Ascending aorta (tissue), 2 donors: Measurements from ENCODE around the gene CFAP20. TPM values are rescaled to one million over a fixed set of nuclear protein-coding genes. Genes with fewer than 3 reads are reported as not detected.

Experiments used
- DNase-seq, 2 donors: peaks; one replicate each; pipeline ENCODE4 v3.0.0-alpha.2; 2019; ENCODE audit warnings: low spot score in 2 of 2
- H3K27ac ChIP-seq, 2 donors: fragments of 200-600 bp; sonication (generic); one replicate each; pipeline ENCODE4 v1.5.1; 2016 to 2017; ENCODE audit warnings: mild to moderate bottlenecking in 1 of 2
- H3K27me3 ChIP-seq: fragments of 200-600 bp; sonication (generic); one replicate; pipeline ENCODE4 v1.5.1; 2017
- H3K36me3 ChIP-seq, 2 donors: fragments of 200-600 bp; sonication (generic); one replicate each; pipeline ENCODE4 v1.5.1; 2016
- H3K4me1 ChIP-seq, 2 donors: fragments of 200-600 bp; sonication (generic); one replicate each; pipeline ENCODE4 v1.5.1; 2016 to 2017; ENCODE audit warnings: mild to moderate bottlenecking in 1 of 2
- H3K4me3 ChIP-seq, 2 donors: fragments of 200-600 bp; sonication (generic); one replicate each; pipeline ENCODE4 v1.5.1; 2016 to 2017; ENCODE audit warnings: mild to moderate bottlenecking in 1 of 2
- H3K9me3 ChIP-seq, 2 donors: fragments of 200-600 bp; sonication (generic); one replicate each; pipeline ENCODE4 v1.5.1; 2016
- CTCF ChIP-seq, 3 experiments: fragments of 200-600 bp in 2 of 3; fragments of 450-650 bp in 1 of 3; sonication (generic) in 2 of 3; IDR thresholded peaks; one replicate each; pipeline ENCODE4 v1.5.1; 2016 to 2019; ENCODE audit warnings: antibody characterized with exemption in 3 of 3, mild to moderate bottlenecking in 1 of 3, moderate library complexity in 1 of 3
- intact Hi-C: fragments of 100-400 bp; cut with DNase I; formaldehyde crosslinking; loops from one replicate; pipeline ENCODE4 v1.15.1; 2023
- total RNA-seq: library from RNA; depleted of rRNA; stranded (reverse); fragments of >200 nt; gene quantifications from one replicate; pipeline ENCODE4 v1.1.0, GENCODE V29; 2016

CFAP20 gene
- total RNA-seq, 1 donor from 2014 or later, result 39.1 TPM

DNA sequence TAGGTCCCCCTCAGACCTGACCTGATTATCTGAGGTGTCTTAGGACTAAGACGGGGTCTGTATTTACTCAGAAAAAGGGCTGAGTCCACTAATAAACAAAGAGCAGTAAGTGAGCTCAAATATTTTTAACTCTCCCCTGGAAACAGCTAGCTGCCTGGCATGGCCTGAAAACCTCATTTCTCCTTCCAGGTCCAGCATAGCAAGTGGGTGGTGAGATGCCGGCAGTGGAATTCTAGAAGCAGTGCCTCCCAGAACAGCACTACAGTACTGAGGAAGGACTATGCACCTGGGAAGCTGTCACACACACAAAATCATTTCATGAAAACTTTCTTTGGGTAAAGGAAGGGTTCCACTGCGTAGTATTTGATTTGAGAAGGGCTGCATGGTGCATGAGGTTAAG lies 29.5 kb upstream of the CFAP20 start:
- H3K36me3 ChIP-seq, result peaks cover 32 to 47% of the 10 kb centered on the region in 2 donors
- no peak overlapping the region for H3K4me3 ChIP-seq
- H3K9me3 ChIP-seq, result no peaks in the 10 kb centered on the region
- no peaks in the 10 kb centered on the region for H3K4me1 ChIP-seq
- DNase-seq, result no peak
- TF ChIP-seq CTCF (IDR thresholded peaks at IDR 0.05), result no peak
- intact Hi-C loops, result no loop called here
- no peaks in the 10 kb centered on the region for H3K27me3 ChIP-seq
- no peak overlapping the region for H3K27ac ChIP-seq

DNA sequence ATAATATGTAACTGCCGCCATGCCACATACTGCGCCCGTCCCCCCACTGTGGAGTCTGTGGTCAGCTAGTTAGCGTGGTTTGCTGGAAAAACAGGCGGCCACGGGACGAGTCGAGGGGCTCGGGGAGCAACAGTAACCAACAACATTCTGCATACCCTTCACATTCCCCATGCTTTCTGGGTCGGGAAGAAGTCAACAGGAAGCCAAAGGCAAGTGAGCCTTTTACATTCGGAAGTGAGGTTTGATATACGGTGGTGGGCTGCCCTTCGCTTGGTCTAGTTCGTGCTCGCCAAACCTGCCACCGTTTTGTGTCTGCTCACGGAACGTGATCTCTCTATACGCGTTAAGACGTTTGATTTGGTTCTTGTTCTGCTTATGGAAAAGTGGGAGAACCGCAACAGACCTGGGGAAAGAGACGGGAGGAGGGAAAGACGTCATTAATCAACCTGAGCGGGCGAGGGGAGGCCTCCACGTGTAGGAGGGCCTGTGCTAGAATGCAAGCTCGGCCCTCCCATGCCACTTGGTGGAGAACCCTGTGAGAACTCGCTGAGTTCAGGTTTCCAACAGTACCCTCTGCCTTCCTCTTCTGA lies 28.9 kb upstream of the CFAP20 start:
- DNase-seq, result no peak
- Histone ChIP-seq H3K36me3 (peaks cover 26 to 40% of the 10 kb centered on the region in 2 donors), H3K27me3 (no peaks in the 10 kb centered on the region), H3K4me1 (no peaks in the 10 kb centered on the region), H3K27ac (no peak overlapping the region), H3K4me3 (no peak overlapping the region), H3K9me3 (no peaks in the 10 kb centered on the region)
- no peak for TF ChIP-seq CTCF (IDR thresholded peaks at IDR 0.05)
- intact Hi-C loops, result no loop called here

DNA sequence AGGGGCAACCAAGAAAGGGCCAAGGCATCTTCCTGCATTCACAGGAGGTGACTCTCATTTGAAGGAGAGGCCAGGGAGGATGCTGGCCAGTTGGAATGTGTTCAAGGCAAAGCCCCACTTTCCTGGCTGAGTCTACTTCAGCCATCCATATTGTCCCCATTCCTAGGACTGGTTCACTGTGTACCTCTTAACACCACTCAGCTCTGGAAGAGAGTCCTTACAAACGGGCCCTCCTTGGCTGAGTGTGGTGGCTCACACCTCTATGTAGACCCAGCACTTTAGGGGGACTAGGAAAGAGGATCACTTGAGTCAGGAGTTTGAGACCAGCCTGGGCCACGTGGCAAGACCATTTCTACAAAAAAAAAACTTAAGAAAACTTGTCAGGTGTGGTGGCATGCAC lies 28.1 kb upstream of the CFAP20 start:
- H3K36me3 ChIP-seq, result peaks cover 20 to 33% of the 10 kb centered on the region in 2 donors

DNA sequence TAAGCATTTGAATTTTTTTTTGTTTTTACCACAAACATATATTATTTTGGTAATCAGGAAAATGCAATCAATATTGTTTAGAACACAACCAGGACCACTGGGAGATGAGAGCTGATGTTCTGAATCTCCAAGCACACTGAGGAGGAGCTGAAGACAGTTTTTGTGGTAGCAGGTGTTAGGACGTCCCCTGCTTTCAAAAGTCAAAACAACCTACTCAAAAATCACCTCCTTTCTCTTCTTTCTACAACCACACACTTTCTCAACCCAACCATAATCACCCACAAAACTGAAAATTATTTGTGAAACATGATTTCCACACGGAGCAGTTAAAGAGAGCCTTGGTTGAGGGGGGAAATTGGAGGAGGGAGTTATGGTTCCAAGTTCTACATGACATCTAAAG lies 26.7 kb upstream of the CFAP20 start:
- intact Hi-C loops, result no loop called here
- H3K27me3 ChIP-seq, result no peaks in the 10 kb centered on the region
- DNase-seq, result no peak
- no peak for TF ChIP-seq CTCF (IDR thresholded peaks at IDR 0.05)
- H3K4me3 ChIP-seq, result no peak overlapping the region
- no peaks in the 10 kb centered on the region for H3K9me3 ChIP-seq
- H3K36me3 ChIP-seq, result peaks cover 7 to 20% of the 10 kb centered on the region in 2 donors
- H3K27ac ChIP-seq, result no peak overlapping the region
- H3K4me1 ChIP-seq, result no peaks in the 10 kb centered on the region

More for the DNA sequence above, 28.1 kb upstream of the CFAP20 start:
- Histone ChIP-seq H3K27me3 (no peaks in the 10 kb centered on the region), H3K9me3 (no peaks in the 10 kb centered on the region), H3K27ac (no peak overlapping the region), H3K4me1 (no peaks in the 10 kb centered on the region), H3K4me3 (no peak overlapping the region)
- intact Hi-C loops, result no loop called here
- TF ChIP-seq CTCF (IDR thresholded peaks at IDR 0.05), result no peak
- DNase-seq, result no peak

DNA sequence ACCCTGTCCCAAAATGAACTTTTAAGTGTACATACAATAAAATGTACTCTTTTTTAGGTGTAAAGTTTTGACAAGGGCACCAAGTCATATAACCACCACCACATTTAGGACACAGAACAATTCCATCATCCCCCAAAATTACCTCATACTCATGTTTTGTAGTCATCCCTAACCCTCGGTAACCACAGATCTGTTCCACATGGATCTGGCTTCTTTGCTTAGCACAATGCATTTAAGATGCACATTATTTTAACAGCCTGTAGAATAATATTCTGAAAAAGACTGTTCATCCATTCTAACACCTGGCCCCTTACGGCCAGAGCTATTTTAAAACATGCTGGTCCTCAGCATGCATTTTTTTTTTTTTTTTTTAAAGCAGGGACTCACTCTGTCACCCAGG lies 25.2 kb upstream of the CFAP20 start:
- Histone ChIP-seq H3K4me3 (no peak overlapping the region), H3K36me3 (peaks cover 3 to 14% of the 10 kb centered on the region in 2 donors), H3K27ac (no peak overlapping the region), H3K9me3 (no peaks in the 10 kb centered on the region), H3K27me3 (no peaks in the 10 kb centered on the region), H3K4me1 (no peaks in the 10 kb centered on the region)
- intact Hi-C loops, result no loop called here
- DNase-seq, result no peak
- TF ChIP-seq CTCF (IDR thresholded peaks at IDR 0.05), result no peak
